HEK293 (cell line): ENCODE results near the gene PIGH.

Experiments
- ZNF23 ChIP-seq: fragments of 450-650 bp; formaldehyde crosslinking; IDR thresholded peaks from 2 replicates; pipeline ENCODE4 v1.5.1; 2016; ENCODE audit warnings: missing biosample characterization, missing genetic modification characterization, borderline replicate concordance
- ZNF324 ChIP-seq: fragments of 450-650 bp; formaldehyde crosslinking; IDR thresholded peaks from 2 replicates; pipeline ENCODE4 v1.5.1; 2016; ENCODE audit warnings: missing biosample characterization, missing genetic modification characterization
- ZNF510 ChIP-seq: fragments of 450-650 bp; formaldehyde crosslinking; IDR thresholded peaks from 2 replicates; pipeline ENCODE4 v1.5.1; 2018; ENCODE audit warnings: mild to moderate bottlenecking, missing genetic modification characterization, missing biosample characterization; ENCODE audit not compliant: insufficient replicate concordance
- ZNF768 ChIP-seq: fragments of 450-650 bp; formaldehyde crosslinking; IDR thresholded peaks from 2 replicates; pipeline ENCODE4 v1.5.1; 2018; ENCODE audit warnings: missing biosample characterization, mild to moderate bottlenecking, missing genetic modification characterization
- TF ChIP-seq, protein P1 (sequence below): fragments of 450-650 bp; formaldehyde crosslinking; IDR thresholded peaks from 2 replicates; pipeline ENCODE4 v1.5.1; 2016; ENCODE audit warnings: missing biosample characterization, missing genetic modification characterization

DNA sequence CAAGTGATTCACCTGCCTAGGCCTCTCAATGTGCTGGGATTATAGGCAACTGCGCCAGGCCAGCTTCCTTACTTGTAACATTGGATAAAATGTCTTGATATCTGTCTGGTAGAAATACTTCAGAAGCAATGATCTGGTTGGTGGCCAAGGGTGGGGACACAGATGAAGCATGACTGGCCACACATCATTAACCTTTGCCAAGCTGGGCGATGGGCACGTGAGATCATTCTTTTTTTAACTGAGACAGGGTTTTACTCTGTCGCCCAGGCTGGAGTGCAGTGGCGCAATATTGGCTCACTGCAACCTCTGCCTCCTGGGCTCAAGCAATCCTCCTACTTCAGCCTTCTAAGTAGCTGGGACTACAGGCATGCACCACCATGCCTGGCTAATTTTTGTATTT, 35.8 kb downstream of the PIGH start:
- TF ChIP-seq, protein P1, sequence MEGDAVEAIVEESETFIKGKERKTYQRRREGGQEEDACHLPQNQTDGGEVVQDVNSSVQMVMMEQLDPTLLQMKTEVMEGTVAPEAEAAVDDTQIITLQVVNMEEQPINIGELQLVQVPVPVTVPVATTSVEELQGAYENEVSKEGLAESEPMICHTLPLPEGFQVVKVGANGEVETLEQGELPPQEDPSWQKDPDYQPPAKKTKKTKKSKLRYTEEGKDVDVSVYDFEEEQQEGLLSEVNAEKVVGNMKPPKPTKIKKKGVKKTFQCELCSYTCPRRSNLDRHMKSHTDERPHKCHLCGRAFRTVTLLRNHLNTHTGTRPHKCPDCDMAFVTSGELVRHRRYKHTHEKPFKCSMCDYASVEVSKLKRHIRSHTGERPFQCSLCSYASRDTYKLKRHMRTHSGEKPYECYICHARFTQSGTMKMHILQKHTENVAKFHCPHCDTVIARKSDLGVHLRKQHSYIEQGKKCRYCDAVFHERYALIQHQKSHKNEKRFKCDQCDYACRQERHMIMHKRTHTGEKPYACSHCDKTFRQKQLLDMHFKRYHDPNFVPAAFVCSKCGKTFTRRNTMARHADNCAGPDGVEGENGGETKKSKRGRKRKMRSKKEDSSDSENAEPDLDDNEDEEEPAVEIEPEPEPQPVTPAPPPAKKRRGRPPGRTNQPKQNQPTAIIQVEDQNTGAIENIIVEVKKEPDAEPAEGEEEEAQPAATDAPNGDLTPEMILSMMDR (tag by site-specific recombination): no peak
- no peak for TF ChIP-seq ZNF324 (tag by site-specific recombination)
- no peak for TF ChIP-seq ZNF23 (tag by site-specific recombination)
- TF ChIP-seq ZNF768 (tag by site-specific recombination): no peak
- TF ChIP-seq ZNF510: no peak
